NCI-H460 (cell line): Measurements from ENCODE around the gene GDPD5. TPM values are rescaled to one million over a fixed set of nuclear protein-coding genes. Genes with fewer than 3 reads are reported as not detected.

ENCODE experiments used
- DNase-seq: peaks from one replicate; pipeline ENCODE4 v3.0.0-alpha.2; 2016; ENCODE audit warnings: low read depth; ENCODE audit errors: extremely low read depth
- total RNA-seq: library from RNA; depleted of rRNA; stranded (reverse); fragments of >200 nt; shearing (Covaris generic); gene quantifications from 2 replicates; pipeline ENCODE4 v1.2.3, GENCODE V29; 2014

The GDPD5 gene
- total RNA-seq, 1 experiment from 2014 or later = 6.5 TPM

DNA sequence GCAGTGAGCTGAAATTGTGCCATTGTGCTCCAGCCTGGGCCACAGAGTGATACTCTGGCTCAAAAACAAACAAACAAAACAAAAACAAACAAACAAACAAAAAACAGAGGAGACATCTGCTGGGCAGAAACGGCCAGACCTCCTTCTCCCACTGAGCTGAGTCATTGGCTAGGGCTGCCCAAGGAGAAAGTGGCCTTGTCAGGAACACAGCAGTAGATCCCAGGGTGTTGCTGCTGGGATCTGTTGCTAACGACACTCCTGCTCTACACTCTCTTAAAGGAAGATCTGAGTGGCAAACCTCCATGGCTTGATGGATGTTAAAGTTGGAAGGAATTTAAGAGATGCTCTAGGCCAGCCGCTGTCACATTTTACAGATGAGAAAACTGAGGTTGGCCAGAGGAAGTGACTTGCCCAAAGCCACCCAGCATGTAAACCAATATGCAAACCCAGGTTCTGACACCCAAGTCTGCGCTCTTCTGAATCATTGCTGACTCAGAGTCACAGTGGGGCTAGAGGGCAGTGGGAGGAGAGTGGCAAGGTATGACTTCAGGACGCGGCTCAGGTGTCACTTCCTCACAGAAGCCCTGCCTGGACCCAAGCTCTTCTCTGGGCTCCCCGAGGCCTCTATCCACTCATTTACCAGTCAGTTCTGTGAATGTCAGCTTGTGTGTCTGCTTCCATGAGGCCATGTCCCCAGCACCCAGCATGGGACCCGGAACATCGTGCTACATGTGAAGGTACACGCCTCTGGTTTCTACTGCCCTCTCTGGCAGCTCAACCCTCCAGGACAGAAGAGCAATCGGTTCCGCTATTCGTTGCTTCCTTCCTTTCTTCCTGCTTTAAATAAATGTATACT, 11.3 kb upstream of the GDPD5 start:
- no peak for DNase-seq

DNA sequence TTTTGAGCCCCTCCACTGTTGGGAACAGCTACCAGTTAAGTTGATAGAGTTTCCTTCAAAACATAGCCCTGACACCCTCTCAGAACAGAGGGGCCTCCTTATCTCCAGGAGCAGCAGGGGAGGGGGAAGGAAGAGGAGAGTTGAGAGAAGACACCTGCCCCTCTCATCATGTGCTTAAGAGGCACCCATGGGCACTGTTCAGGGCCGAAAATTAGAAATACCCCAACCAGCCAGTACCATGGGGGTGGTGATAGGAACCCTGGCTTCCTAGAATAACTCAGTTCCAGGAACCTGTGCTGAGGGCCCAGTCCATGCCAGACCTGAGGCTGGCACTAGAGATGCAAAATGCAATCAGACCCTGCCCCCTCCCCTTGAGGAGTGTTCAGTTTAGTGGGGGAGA, 9.3 kb upstream of the GDPD5 start:
- DNase-seq = no peak

DNA sequence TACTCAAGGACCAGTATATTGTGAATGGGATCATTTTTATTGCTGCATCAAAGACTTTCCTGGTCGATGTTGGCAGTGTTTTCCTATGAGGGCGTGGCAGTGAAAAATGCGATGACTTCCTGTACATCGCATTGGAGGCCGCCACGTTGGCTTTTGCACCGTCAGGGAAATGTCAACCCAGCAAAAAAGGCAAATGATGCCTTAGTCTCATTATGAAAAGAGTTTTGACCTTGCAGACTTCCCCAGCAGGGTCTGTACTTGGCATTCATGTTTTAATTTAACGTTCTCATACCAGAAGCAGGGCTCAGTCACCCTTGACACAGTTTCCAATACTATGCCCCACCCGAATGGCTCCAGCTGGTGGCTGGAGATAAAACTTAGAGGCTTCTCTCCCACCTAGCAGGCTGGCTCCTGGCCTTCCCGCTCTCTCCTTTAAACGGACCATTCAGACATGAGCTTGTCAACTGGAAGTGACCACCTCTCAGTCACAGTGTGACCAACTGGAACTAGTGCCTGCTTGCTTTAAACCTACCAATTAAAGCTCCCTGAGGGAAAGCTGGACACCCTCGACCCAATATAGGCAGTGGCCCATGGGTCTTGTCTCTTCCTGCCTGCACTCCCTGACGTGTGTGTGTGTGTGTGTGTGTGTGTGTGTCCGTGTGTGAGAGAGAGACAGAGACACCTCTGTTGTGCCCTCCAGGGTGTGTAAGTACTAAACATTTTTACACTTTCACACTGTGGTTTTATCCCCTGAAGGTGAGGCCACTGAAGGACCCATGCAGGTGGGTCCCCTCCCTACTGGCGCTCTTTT, 8.7 kb upstream of the GDPD5 start:
- DNase-seq = no peak

DNA sequence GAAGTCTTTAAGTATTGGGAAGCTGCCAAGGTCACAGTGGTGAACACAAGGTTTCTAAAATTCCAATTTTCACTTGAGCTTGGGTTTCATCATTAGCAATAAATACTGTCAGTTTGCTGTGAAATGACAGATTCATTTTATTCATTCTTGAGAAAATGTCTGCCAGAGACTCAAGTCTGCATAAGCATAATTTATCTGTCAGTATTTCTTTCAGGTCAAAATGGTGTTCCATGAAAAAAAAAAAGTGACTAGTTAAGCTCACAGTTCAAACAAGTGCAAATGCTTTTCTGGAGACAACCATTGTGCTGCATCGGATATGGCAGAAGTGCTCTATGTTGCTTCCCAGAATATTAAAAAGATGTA, 8.1 kb upstream of the GDPD5 start:
- DNase-seq = no peak

DNA sequence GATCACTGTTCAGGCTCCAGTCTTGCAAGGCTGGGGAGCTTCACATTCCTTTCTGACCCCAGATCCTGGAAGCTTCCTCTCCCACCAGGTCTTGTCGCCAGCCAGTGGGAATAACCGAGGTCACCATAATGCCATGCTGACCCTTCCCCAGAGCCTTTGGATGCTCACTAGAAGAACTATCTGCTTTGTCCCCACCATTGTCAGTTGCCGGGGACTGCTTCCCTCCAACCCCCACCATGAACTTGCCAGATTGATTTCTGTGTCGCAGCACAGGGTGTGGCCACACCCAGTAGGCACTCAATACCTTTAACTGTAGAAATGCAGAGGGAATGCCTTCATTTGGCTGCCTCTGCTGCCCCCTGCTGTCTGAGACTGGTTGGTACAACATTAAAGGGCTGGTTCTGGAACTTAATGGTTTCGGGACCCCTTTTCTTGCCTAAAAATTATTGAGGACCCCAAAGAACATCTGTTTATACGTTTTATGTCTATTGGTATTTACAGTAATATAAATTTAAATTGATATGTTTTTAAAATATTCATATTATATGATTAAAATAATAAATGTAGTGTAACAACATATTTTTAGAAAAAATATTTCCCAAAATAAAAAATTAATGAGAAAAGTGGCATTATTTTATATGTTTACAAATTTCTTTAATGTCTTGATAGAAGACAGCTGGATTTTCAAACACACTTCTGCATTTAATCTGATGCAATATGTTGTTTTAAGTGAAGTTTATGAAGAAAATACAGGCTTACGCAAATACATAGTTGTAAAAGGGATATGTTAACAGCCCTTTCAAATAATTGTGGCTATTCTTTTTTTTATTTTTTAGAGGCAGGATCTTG, 6.7 kb upstream of the GDPD5 start:
- DNase-seq = peak; percentile 69

DNA sequence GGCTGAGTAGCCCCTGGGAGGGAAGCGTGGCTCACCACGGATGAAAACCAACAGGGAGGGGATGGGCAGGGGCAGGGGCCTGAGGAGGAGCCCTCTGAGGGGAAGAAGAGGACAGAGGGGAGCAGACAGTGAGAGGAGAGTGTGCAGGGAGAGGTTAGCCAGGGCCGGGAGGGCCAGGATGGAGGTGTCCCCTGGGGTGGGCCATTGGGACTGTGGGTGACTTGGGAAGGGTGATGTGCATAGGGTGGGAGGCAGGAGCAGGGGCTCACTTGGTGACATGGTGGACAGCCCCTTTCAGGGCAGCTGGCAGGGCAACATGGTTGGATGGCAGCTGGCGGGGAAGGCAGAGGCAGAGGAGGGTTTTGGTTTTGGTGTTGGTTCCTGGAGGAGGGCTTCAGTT, 5.6 kb upstream of the GDPD5 start:
- no peak for DNase-seq

DNA sequence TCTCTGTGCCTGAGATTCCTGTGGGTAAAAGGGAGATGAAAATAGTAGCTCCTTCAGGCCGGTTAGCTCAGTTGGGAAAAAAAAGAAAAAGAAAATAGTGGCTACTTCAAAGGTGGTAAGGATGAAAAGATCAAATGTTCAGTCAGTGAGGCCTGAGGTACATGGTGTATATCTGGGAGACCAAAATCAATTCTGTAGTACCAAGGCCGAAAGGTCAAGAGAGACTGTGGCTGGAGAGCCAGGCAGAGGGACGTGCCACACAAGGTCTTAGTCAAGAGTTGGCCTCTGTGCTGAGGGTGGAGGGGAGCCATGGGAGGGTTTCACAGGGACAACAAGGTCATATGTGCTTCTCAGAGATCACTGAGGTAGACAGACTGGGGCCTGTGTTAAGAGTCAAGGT, 4.8 kb upstream of the GDPD5 start:
- no peak for DNase-seq

DNA sequence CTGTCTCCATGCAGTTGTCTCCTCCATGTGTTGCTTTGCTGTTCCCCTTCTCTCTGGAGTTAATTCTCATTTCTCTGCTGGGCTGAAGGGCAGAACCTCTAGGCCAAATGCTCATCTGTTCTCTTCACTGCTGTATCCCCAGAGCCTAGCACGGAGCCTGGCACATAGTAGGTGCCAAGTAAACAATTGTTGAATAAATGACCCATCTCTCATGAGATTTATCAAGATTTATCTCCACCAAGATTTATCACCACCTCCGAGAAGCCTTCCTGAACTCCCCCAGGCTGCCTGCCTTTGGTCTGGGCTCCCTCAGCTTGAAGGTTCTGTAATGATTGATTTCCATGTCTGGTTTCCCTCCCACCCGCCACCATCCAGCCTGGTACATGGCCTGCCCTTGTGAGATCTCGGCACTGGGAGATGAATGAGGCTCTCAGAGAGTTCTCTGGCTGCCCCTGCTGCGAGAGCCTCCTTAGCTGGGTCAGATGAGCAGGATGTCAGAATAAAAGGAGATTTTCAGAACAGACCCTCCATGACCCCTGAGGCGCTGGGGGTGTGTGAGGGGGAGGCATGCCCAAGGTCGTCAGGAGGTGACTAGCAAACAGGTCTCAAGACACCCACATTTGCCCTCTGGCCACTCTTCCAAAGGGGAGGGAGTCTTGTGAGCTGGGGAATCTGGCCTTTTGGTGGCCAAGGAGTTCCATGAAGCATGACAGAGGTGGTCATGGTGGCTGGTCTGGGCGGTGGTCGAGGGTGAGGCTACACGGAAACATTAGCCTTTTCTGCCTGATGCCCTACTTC, 2.4 kb upstream of the GDPD5 start:
- DNase-seq = no peak

DNA sequence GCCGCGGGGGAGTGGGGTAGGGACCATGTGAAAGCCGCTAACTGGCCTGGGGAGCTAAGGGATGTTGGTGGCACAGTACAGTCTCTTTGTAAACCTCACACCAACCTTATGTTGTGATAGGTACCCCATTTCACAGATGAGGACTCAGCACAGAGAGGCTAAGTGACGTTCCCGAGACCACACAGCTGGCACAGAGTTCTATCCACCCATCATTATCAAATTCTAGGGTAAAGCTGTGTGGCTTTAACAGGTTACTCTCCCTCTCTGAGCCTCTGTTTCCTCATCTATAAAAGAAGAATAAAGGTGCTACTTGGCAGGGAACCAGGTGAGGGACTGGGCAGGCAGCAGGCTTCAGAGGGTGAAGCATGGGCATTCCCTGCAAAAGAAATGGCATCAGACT, 1.4 kb upstream of the GDPD5 start:
- no peak for DNase-seq

DNA sequence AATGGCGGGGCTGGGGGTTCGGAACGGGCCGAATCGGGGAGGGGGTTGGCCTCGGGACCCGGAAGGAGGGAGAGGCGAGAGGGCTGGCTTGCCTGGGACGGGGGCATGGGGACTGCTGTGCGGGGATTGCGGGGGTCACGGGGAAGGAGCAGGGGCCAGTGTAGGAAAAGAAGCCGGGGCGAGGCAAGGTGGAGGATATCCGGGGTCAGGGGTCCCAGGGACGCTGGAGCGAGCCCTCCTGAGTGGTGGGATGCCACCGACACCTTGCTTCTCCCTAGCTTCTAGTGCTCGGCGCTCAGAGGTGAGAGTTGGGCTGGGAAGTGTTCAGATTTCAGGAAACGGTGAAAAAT, 426 bp upstream of the GDPD5 start:
- DNase-seq = no peak

DNA sequence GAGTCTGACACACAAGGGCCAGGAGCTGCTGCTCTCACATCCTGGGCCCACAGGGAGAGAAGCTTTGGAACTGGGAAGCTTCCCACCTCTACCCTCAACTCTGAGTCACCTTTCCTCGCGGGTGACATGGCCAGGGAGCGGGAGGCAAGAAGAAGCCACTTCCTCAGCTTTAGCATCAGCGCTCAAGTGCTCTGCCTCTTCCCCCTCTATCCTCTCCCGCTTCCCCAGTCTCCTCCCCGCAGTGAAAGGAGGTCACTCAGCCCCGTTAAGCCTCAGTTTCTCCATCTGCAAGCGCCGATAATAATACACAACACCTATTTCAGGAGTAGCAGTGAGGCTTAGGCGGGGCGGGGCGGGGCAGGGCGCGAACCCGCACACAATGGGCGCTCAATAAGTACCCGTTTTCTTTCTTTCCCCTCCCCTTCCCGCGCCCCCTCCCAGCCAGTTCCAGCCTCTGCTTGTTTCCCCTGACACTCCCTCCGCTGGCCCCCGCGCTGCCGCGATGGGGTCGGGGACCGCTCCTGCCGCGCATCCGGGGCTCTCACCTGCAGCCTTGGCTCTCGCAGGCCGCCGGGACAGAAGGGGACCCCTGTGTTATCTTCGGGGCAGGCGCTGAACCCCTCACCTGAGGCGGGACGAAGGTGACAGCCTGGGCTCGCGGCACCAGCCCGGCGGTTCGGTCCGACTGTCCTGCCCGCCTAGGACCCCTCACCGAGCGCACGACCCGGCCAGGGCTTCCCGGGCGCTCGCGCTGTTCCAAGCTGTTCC, 892 bp downstream of the GDPD5 start:
- DNase-seq = no peak

DNA sequence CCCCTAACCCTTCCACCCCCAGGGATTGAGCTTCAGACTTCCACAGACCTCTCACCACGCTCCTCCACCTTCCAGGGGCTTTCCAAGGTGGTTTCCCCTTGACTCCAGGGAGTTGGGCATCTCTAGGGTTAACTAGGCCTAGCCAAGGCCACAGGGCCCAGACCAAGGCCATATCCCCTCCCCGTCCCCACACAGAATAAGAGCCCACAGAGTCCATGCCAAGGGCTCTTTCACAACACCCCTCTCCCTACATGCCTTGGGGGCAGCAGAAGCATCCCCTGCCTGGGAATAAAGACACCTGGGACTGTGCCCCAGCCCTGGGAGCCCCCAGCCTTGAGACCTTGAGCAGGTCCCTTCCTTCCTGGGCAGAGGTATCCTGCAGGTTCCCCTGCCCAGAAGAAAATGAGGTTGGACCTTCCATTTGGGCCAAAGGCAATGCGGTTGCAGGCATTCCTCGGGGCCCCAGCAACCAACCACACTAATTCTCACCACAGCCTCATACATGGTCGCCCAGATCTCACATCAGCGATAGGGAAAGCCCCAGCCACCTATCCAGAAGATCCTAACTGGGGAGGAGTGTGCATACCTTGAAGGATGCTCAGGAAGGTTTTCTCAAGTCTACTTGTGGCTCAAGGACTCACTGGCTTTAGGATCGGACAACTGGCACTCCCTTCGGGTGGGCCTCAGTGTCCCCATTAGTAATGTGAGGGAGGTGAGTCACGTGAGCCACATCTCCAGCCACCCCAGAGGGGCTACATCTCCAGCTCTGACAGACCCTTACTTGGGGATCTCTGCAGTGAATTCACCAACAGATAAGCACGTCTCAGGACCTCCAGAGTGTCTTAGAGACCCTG, 1.7 kb downstream of the GDPD5 start:
- no peak for DNase-seq

DNA sequence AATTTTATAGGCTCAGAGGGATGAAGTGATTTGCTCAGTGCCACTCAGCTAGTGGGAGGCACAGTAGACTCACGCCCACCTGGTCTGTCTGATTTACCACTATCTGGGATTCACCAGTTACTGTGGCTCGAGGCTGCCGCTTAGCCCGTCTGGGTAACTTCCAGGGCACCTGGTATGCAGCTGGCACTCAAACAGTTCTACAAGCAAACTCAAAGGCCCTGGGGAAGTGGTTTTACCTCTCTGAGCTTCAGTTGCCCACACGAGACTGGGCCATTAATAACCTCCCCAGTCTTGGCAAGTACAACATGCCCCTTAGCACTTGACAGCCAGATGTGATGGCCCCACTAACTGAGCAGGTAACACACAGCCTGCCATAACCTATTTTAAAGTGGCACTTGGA, 2.6 kb downstream of the GDPD5 start:
- DNase-seq = no peak

DNA sequence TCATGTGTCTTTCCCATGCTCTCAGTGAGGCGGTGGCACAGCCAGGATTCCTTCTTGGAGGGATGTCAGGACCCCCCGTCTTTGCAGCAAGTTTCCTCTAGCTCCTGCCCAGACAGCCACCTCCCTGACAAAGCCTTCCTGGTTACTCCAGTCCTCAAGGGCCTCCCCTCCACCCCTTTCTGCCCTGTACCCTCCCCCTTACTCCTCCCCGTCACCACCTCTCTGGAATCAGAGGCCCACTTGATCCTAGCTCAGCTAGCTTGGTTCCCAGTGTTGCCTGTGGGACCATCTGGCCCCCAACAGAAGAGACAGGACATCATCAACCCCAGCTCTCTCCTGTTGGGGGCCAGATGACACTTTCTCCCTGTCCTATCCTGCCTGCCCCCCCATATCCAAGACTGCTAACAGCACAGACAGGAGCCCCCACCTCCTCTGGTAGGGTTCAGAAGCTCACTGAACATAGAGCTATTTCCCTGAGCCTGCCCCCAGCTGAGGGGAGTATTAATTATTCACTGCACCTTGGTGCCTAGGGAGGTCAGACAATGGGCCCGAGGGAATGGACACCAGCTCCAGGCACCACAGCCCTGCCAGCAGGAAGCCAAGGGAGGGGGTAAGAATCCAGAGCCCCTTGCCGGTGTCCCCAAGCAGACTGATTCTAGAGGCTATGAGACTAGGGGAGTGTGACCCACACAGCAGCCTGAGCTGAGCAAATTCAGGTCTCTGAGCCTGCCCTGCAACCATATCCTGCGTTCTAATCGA, 3.3 kb downstream of the GDPD5 start:
- no peak for DNase-seq

DNA sequence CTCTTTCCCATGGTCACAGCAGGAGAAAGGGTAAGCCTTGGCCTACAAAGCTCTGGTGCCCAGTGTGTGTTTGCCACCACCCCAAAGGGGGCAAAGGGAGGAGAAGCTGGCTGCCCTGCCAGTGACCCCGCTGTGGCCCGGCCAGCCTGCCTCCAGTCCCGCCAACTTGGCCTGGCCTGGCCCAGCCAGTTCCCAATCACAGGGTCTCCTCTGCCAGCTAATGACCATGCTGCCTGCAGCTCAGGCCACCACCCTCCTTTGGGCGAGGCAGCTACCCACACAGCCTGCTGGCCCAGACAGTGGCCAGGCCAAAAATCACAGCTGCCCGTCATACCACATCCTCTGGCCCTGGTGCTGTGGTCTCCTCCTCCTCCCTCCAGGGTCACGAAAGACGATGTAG, 5.1 kb downstream of the GDPD5 start:
- no peak for DNase-seq

DNA sequence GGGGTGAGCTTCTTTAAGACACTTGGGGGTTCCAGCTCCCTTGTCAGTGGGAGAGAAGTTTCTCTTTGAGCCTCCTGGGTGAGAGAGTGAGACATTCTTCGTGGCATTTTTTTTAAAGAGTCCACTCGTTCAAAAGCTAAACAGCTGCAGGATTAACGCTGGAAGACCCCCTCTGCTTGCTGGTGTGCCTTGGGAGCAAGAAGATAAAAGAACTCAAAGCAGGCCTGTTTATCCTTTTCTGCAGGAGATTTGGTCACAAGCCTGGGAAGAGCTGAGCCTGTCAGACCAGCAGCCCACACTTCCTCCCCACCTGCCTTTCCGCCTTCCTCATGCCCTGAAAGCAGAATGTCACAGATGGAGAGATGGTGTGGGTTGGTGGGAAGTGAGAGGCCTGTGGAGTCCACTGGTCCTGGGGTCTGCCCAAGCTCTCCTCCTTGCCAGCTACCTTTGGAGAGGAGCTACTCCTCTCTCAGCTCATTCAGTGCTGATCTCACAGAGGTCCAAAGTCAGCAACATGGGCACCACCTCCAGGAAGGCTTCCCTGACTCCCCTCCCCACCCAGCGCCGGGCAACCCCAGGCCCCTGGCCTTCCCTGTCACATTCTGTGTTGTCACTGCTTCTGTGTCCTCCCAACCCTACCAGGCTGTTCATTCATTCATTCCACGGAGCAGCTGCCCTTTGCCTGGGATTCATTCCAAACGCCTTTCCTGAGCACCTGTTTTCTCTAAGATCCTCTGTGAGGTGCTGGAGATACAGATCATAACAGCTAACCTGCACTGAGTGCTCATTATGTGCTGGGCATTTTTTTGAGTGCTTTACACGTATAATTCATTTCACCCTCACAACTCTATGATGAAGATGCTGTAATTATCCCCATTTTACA, 6.7 kb downstream of the GDPD5 start:
- no peak for DNase-seq

DNA sequence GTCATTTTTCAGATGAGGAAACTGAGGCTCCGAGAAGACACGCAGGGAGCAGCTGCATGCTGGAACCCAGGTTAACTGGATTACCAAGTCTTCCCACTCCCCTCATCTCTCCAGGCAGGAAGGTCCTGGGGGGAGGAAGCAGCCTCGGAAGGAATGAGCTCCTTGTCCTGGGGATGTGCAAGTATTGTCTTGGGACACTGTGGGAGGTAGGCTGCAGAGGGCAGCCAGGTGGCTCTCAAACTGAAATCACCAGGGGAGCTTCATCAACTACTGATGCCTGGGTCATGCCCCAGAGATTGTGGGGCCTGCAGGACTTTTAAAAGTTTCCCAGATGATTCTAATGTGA, 7.6 kb downstream of the GDPD5 start:
- no peak for DNase-seq
